Measurements from ENCODE around the gene SPOCK1. TPM values are rescaled to one million over a fixed set of nuclear protein-coding genes. Genes with fewer than 3 reads are reported as not detected.

Gene SPOCK1
- total and polyA plus RNA-seq, 12 donors, result 13.7 to 70.3 (median 28.6) TPM

DNA sequence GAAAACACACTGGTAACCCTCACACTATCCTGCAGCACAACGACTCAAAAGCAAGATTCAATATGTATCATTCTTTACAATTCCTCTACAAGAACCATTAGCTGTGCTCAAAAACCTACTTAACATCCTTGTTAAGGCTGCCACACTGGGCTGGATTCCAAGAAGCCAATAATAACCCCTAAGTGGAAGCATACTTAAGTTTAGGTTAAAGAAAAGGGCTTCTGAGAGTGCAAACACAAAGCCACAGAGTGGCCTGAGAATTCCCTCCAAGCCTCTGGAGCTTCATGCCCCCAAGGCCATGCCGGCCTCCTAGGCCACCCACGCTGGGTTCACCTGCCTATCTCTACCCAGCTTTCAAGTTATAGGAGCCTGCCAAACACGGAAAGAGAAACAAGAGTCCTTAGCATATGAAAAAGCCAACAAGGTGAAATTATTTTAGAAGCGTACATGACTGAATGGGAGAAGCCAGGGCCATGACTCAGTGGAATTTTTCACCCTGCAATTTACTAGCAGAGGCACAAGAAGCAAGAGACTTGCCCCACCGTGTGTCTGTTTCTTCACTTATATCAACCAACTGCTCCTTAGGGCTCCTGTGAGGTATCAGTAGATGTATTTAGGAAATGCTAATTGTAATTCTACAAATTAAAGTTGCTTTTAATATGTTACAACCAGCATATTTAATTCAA is 293.0 kb downstream of the SPOCK1 start:
- 58 to 66% methylated on average over 6 of the region's 6 CpGs for WGBS, 2 donors
- no peak overlapping the region for H3K27ac ChIP-seq
- TF ChIP-seq, protein P1, sequence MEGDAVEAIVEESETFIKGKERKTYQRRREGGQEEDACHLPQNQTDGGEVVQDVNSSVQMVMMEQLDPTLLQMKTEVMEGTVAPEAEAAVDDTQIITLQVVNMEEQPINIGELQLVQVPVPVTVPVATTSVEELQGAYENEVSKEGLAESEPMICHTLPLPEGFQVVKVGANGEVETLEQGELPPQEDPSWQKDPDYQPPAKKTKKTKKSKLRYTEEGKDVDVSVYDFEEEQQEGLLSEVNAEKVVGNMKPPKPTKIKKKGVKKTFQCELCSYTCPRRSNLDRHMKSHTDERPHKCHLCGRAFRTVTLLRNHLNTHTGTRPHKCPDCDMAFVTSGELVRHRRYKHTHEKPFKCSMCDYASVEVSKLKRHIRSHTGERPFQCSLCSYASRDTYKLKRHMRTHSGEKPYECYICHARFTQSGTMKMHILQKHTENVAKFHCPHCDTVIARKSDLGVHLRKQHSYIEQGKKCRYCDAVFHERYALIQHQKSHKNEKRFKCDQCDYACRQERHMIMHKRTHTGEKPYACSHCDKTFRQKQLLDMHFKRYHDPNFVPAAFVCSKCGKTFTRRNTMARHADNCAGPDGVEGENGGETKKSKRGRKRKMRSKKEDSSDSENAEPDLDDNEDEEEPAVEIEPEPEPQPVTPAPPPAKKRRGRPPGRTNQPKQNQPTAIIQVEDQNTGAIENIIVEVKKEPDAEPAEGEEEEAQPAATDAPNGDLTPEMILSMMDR (IDR thresholded peaks at IDR 0.05), result no peak

DNA sequence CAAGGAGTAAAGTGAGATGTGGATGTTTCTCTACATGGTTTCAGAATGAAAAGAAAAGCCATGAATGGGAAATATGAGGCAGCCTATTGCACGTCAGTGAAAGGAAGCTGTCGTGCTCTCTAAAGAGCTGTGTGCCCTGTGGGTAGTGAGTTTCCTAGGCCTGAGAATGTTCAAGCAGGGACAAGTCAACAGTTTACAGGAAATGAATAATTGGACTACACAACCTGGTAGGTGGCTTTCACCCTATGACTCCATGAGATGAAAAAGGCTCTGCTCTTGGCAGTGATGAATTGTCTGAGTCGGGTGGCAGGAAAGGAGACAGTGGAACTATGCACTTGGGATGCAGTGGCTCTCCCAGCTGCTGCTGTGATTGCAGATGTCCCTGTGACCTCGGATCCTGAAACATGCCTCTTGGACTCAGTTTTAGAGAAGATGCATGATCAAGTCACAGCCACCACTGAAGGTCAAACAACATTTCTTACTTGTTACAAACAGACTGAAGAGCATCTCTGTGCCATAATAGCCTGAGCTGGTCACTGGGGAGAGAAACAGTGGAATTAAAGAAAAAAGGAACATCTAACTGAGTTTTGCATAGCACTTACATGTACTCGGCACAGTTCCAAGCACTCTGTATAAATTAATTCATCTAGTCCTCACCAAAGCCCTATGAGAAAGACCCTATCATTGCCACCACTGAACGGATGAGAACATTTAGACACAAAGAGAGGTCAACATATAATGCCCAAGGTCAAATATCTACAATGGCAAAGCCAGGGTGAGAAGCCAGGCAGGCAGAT is 293.7 kb downstream of the SPOCK1 start:
- Histone ChIP-seq H3K36me3 (no peaks in the 10 kb centered on the region), H3K4me1 (peaks cover 0 to 42% (median 6%) of the 10 kb centered on the region in 9 donors), H3K27ac (no peak overlapping the region), H3K4me3 (no peak overlapping the region), H3K27me3 (no peaks in the 10 kb centered on the region), H3K9me3 (no peaks in the 10 kb centered on the region)
- intact Hi-C loops (cut with DNase I), result no loop called here
- TF ChIP-seq, protein P1 (IDR thresholded peaks at IDR 0.05), result no peak
- DNase-seq (no peak), ATAC-seq (peak in 2 of 8 donors; percentile 9 to 32)
- WGBS, 2 donors, result 70 to 72% methylated on average over 6 of the region's 6 CpGs

More for the DNA sequence above, 293.0 kb downstream of the SPOCK1 start:
- no peaks in the 10 kb centered on the region for H3K36me3 ChIP-seq
- peak in 3 of 8 donors; percentile 21 to 63 (median 24) for ATAC-seq
- peaks cover 0 to 42% (median 6%) of the 10 kb centered on the region in 9 donors for H3K4me1 ChIP-seq
- no peak for DNase-seq
- H3K27me3 ChIP-seq, result no peaks in the 10 kb centered on the region
- intact Hi-C loops (cut with DNase I), result no loop called here
- H3K9me3 ChIP-seq, result no peaks in the 10 kb centered on the region
- no peak overlapping the region for H3K4me3 ChIP-seq

DNA sequence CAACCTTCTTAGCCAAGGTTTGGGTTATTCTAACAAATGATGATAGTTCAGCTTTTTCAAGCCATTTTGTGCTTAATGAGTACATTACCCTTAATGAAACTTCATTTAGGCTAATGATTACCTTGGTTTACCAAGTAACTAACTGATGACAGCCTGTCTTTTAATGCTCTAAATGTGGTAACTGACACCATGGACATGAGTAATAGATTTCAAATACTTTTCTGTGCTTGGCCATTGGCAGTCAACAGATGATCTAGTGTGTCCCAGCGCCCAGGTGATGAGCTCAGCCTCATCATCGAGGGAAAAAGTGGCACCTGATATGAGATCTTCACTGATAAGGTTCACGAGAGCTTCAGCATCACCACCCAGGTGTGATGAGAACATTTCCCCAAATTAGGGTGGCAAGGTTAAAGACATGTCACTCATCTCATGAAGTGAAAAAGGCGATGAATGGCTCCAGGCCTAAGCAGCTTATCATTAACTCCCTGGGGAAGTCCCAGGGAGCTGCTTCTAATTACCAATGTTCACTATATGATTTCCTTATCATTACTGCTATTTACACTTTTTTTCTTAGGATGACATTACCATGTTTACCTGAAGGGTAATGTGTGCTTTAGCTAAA is 296.0 kb downstream of the SPOCK1 start:
- no peak overlapping the region for H3K27ac ChIP-seq
- DNase-seq (no peak), ATAC-seq (no peak)
- H3K9me3 ChIP-seq, result no peaks in the 10 kb centered on the region
- H3K27me3 ChIP-seq, result no peaks in the 10 kb centered on the region
- peaks cover 0 to 34% (median 6%) of the 10 kb centered on the region in 9 donors for H3K4me1 ChIP-seq
- intact Hi-C loops (cut with DNase I), result no loop called here
- 55 to 59% methylated on average over 4 of the region's 4 CpGs for WGBS, 2 donors
- H3K4me3 ChIP-seq, result no peak overlapping the region
- H3K36me3 ChIP-seq, result no peaks in the 10 kb centered on the region
- TF ChIP-seq, protein P1 (IDR thresholded peaks at IDR 0.05), result no peak

DNA sequence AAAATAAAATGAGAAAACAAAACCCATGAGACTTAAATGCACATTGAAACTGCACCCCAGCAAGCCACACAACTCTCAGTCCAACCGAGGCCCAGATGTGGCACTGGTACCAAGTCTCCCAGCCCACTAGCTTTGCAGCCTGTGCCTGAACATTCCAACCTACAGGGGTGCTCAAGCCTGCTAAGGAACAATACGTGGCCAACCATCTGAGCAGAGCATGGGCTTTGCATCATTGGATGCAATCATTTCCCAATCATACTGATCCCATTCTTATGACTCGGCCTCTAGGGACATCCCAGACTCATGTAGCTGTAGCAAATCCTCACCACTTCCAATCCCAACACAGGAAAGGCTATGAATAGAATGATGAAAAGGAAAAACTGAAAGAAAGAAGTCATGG is 297.2 kb downstream of the SPOCK1 start:
- Histone ChIP-seq H3K4me1 (peaks cover 0 to 30% (median 6%) of the 10 kb centered on the region in 9 donors), H3K27me3 (no peaks in the 10 kb centered on the region), H3K9me3 (no peaks in the 10 kb centered on the region), H3K4me3 (no peak overlapping the region), H3K36me3 (no peaks in the 10 kb centered on the region), H3K27ac (no peak overlapping the region)
- DNase-seq (no peak), ATAC-seq (peak in 5 of 8 donors; percentile 21 to 92 (median 51))
- TF ChIP-seq, protein P1 (IDR thresholded peaks at IDR 0.05), result peak in 5 of 9 donors; percentile 8 to 23 (median 12)
- WGBS, 2 donors, result 71 to 88% methylated on average over 3 of the region's 3 CpGs
- intact Hi-C loops (cut with DNase I), result no loop called here
